KOPT-K1 (cell line): ENCODE data around the gene BABAM2.

Experiments used
- H3K27ac ChIP-seq: fragments of 200-600 bp; sonication (generic); 2 replicates; pipeline ENCODE4 v1.5.1; 2016; ENCODE audit warnings: antibody characterized with exemption, mild to moderate bottlenecking, low read depth, low read length; ENCODE audit not compliant: poor library complexity, severe bottlenecking
- H3K36me3 ChIP-seq: fragments of 200-600 bp; sonication (generic); 2 replicates; pipeline ENCODE4 v1.5.1; 2017; ENCODE audit warnings: antibody characterized with exemption, mild to moderate bottlenecking, low read length, moderate library complexity; ENCODE audit not compliant: insufficient read depth
- H3K9me3 ChIP-seq: fragments of 200-600 bp; sonication (generic); 2 replicates; pipeline ENCODE4 v1.5.1; 2017; ENCODE audit warnings: antibody characterized with exemption, low read length, mild to moderate bottlenecking; ENCODE audit not compliant: insufficient read depth, poor library complexity, severe bottlenecking

The BABAM2 gene

DNA sequence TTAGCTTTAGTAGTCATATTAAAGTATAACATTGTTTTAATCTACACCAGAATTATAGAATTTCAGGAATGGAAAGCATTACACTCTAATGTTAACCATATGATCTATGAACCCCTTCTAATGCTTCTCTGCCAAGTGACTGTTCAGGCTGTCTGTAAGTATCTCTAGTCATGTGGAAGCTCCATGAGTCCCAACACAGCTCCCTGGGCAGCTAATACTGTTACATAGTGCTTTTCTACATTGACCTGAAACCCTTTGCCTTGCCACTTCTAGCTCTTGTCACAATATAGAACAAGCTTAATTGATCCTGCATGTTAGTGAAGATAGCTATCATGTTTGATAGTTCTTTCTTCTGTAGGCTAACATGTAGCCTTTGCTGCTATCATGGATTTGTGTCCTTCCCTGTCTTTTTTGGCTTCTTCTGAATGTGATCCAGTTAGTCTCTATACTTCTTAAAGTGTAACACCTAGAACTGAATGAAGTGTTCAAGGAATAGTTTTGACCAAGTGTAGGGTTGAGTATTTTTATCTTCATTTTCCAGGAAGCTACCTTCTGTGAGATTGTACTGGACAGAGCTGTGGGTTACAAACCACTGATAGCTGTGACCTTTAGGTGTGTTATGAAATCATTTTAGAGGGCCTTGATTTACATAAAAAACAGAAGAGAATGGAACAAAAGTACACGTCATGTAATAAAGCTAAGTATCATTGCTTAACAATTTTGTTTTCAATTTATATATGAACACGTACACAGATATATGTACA lies 23.7 kb downstream of the BABAM2 start:
- Histone ChIP-seq H3K9me3 (no peaks in the 10 kb centered on the region), H3K27ac (no peak overlapping the region), H3K36me3 (no peaks in the 10 kb centered on the region)

DNA sequence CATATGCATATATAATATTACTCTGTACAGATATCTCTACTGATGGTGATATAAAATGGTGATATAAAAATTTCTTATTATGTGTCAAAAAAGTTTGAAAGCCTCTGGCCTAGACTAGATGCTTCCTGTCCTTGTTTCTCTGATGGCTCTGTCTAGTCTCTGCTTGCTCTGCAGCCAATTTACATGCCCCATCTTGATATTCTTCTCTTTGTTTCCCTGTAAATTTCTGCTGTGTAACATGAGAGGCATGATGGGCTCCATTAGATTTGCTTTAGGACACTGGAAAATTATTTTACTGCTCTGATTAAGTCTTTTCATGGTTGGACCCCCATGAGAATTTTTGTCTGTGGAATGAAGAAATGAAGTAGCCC lies 24.3 kb downstream of the BABAM2 start:
- Histone ChIP-seq H3K36me3 (no peaks in the 10 kb centered on the region), H3K9me3 (no peaks in the 10 kb centered on the region), H3K27ac (no peak overlapping the region)

DNA sequence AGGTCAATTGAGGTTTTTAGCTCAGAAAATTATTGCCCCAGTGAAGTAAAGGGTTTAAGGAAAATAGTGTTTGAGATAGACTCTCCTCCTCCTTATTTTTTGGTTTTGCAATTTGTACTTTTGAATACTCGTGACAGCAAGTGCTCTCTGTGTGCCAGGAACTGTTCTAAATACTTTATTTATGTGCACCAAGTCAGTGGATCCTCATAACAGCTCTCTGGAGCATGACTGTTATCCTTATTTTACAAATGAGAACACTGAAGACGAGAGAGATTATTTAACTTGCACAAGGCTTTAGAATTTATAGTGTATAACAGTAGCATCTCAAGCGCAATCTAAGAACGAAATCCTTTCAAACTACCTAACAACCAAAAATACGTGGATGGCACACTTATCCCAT lies 24.7 kb downstream of the BABAM2 start:
- Histone ChIP-seq H3K36me3 (no peaks in the 10 kb centered on the region), H3K27ac (no peak overlapping the region), H3K9me3 (no peaks in the 10 kb centered on the region)

DNA sequence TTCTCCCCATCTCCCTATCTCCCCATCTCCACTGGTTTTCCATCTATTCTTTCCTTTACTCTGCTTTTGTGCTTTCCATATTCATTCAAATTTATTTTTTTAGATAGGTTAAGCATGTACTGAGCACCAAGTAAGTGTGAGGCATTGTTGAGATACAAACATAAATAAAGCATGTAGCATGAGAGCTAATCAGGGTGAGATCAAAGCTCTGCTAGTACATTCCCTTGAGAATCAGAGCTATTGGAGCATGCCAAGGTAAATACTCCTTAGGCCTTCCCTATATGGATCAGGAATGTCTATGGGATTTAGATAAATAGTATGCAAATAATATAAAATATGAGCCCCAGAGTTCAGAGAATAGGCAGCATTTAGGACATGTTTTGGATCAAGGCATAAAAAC lies 25.3 kb downstream of the BABAM2 start:
- H3K27ac ChIP-seq, result no peak overlapping the region
- no peaks in the 10 kb centered on the region for H3K9me3 ChIP-seq
- H3K36me3 ChIP-seq, result no peaks in the 10 kb centered on the region

DNA sequence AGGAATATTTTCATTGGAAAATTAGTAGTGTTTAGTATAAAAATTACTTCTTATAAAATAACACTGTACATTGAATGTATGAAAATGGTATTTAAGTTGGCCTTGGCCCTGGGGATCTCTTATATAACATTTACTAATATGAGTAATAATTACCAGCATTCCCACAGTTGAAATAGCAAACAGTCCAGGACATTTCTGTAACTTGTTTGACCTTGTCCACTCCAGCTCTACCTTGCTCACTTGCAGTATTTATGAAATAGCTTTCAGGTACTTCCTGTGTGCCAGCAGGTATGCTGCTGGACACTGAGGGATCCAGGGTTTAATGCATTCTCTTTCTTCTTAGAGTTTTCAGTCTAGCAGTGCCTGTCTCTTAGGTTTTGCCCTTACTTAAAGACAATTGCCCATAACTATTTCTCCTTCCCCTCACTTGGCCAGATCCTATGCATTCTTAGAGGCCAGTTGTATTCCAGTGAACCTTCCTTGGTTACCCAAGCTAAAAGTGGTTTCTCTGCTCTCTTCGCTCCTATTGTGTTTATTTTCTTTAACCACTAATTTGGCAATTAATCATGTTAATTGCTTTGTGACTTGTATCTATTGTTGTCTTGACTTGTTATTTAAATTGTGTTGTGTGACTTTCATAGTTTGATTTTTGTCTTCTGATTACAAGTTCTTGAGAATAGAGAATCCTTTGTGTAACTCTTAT lies 25.9 kb downstream of the BABAM2 start:
- H3K36me3 ChIP-seq, result no peaks in the 10 kb centered on the region
- no peak overlapping the region for H3K27ac ChIP-seq
- H3K9me3 ChIP-seq, result no peaks in the 10 kb centered on the region

DNA sequence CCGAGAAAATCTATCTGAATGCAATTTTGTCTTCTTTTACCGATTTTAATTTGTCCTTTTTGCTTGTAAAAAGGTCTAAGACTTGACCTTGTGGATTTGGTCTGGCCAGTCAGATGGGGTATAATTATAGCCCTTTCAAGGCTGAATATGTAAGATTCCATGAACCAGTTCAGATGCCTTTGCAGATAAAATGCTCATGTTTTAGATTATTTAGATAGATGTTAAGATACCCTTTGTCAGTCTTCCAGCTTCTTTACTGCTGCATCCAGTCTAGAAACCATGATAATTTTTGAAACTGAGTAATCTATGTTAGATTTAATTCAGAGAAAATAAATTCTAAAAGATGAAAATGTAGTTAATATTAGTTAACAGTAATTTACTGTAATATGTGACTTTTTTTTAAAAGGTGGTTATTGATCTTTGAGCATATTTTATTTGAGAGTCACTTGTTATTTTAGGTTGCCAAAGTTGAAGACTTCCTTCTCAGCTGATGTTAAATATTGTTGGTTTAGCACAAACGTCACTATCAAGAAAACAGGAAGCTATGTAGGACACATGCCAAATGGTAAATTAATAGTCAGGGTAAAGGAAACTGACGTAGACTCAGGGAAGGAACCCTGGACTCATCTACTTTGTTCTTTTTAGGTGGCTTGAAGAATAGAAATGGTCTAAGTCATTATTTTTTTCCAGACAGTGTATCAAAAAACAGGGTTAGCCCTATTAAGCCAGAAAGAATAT lies 29.8 kb downstream of the BABAM2 start:
- Histone ChIP-seq H3K27ac (no peak overlapping the region), H3K36me3 (no peaks in the 10 kb centered on the region), H3K9me3 (no peaks in the 10 kb centered on the region)

DNA sequence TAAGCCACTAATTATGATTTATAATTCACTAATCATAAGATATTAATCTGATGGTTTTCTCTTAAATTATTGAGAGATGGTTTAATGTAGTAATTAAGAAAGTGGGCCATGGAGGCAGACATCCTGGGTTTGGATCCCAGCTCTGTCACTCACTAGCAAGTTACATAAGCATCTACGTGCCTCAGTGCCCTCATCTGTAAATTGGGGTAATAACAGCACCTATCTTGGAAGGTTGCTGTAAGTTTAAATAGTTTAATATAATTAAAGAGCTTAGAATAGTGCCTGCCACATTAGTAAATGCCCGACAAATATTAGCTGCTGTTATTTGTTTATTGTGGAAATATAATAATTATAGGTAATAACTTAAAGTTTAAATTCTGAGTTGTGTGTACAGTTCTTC lies 30.9 kb downstream of the BABAM2 start:
- H3K36me3 ChIP-seq, result no peaks in the 10 kb centered on the region
- no peak overlapping the region for H3K27ac ChIP-seq
- no peaks in the 10 kb centered on the region for H3K9me3 ChIP-seq

DNA sequence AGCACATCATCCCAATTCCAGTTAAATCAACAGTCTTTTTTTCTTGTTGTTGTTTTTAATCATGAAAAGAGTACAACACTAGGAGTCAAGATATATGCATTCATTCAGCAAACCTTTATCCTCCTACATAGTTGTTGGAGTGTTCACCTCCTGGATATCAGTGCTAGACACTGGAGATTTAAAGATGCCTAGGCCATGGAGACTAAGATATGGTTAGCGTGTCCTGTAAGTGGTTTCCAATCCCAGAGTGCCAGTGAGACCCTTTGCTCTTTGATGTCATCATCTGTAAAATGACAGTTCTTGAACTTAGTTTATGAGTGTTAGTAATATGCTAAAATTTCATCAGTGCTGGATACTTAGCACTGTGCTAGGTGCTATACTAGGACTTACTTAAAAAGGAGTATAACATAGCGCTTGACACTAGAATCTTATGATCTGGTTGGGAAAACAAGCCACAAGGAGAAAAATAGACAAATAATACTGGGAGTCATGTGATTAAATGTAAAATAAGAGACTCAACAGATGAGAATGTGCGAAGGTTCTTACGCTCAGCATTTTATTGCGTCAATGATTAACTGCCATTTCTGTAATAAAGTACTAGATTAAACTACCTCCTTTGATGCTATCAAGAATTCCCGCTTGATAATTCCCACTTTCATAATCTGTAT lies 31.5 kb downstream of the BABAM2 start:
- no peaks in the 10 kb centered on the region for H3K36me3 ChIP-seq
- no peak overlapping the region for H3K27ac ChIP-seq
- no peaks in the 10 kb centered on the region for H3K9me3 ChIP-seq

DNA sequence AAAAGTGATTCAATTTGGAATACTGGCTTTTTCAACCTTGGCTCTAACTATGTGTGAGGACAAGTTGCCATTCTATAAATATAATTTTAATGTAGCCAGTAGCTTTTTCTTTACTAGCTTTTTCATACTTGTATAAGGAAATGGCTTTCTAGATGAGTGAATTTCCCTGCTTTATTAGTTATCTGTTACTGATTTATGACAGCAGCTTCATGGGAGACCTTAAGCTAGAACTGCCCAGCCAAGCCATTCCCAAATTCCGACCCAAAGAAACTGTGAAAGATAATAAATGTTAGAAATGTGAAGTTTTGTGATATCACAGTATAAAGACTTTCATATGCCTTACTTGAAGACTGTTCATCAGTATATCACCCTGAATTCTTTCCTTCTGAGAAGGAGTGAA lies 32.3 kb downstream of the BABAM2 start:
- no peaks in the 10 kb centered on the region for H3K9me3 ChIP-seq
- no peaks in the 10 kb centered on the region for H3K36me3 ChIP-seq
- no peak overlapping the region for H3K27ac ChIP-seq

DNA sequence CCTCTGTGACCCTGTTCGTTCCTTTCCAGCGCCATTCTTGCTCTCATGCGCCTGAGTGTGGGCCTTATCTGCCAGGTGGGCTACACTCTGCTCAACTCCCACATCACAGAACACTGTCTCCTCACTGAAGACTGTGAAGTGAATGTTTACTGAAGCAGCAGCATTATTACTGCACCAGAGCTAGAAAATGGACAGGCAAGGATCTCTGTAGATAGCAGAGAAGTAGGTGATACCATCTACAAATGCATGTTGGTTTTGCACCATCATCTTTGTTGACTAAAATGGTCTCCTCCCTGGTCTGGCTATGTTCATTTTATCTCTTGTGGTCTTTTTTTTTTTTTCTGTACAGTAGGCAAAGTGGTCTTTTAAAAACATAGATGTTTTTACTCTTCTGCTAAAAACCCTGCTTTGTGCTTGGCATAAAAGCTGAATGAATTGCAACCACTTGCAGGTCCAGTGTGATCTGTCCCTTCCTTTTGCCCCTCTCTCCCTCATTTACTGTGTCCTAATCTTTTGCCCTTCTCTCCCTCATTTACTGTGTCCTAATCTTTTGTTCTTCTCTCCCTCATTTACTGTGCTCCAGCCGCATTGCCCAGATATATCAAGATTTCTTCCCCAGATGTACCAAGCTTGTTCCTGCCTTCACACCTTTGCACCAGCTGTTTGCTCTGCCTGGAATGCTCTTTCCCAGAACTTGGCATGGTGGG lies 35.4 kb downstream of the BABAM2 start:
- Histone ChIP-seq H3K27ac (no peak overlapping the region), H3K9me3 (no peaks in the 10 kb centered on the region), H3K36me3 (no peaks in the 10 kb centered on the region)

DNA sequence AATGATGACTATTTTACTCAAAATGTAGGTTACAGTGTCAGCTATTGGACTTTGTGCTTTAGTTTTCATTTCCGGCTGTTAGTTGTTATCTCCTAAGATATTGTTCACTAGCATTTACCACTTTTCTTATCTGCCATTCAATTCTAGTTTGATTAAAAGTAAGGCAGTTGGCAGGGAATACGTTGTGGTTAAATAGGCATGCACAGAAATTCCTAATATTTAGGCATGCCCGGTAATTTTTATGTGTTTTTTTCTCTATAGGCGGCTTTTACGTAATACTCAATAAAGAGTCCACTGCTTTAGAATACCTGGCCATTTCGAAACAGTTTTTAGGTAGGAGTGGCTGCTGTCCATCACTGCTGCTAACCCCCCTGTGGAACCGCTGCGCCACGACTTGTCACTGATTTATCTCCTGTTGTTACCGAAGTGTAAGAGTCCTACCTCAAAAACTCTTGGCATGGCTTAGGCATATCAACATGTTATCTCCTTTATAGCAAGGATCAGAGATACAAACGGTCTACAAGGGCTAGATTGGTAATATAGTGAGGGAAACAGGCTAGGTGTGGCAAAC lies 39.5 kb downstream of the BABAM2 start:
- no peaks in the 10 kb centered on the region for H3K36me3 ChIP-seq
- no peaks in the 10 kb centered on the region for H3K9me3 ChIP-seq
- H3K27ac ChIP-seq, result no peak overlapping the region

DNA sequence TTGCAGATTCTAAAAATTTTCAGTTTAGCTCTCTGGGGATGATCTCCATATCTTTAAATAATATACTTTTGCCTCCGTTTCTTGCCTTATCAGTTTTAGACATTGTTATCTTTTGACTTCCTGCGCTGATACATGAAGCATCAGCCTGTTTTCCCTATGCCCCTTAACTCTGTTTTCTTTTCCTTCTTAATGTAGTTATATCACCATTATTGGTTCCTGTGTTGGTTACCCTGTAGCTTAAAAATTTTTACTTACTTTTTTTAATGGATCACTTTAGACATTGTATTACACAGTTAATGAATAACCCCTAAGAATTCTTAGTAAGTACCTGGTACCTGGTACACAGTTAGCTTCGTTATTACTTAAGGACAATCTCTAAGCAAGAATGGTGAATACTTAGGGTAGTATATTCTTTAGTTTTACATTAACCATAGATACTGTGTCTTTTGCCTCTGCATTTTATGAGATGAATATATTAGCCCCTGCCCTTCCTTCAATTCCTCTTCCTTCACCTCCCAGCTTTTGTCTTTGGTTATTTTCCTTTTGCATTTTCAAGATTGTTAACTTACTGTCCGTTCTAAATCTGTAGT lies 40.9 kb downstream of the BABAM2 start:
- Histone ChIP-seq H3K36me3 (no peaks in the 10 kb centered on the region), H3K9me3 (no peaks in the 10 kb centered on the region), H3K27ac (no peak overlapping the region)

DNA sequence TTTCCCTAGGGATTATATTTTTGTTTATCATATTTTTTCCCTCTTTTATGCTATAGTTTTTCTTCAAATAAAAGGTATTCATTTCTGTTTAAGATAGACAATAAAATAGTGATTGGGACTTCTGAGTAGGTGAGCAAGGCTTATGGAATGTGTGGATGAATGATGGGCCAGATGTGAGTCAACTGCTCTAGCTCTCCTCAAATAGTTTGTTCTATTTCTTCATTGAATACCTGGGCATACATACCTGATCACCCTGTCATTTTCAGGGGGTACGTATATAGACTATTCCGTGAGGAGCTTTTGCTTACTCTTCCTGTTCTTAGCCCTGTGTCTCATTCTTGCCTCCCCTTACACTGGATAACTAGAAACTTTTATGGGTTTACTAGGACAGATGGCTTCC lies 41.9 kb downstream of the BABAM2 start:
- Histone ChIP-seq H3K27ac (no peak overlapping the region), H3K36me3 (no peaks in the 10 kb centered on the region), H3K9me3 (no peaks in the 10 kb centered on the region)

DNA sequence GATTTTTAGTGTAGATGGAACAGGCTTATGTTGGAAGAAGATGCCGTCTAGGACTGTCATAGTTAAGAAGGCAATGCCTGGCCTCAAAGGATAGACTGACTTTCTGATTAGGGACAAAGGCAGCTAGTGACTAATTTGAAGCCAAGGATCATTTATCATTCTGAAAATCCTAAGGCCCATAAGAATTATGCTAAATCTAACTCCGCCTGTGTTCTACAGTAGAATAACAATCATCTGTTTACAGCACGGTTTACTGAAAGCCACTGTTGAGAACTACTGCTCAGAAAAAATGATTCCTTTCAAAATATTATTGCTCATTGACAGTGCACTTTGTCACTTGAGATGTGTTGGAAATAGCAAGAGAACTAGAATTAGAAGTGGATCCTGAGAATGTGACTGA lies 44.5 kb downstream of the BABAM2 start:
- H3K36me3 ChIP-seq, result no peaks in the 10 kb centered on the region

More for the DNA sequence above, 44.5 kb downstream of the BABAM2 start:
- H3K9me3 ChIP-seq, result no peaks in the 10 kb centered on the region
- no peak overlapping the region for H3K27ac ChIP-seq
